ENCODE data around the gene RBM47. TPM values are rescaled to one million over a fixed set of nuclear protein-coding genes. Genes with fewer than 3 reads are reported as not detected.

RBM47 gene
- total RNA-seq, 1 donor: 2.2 TPM

DNA sequence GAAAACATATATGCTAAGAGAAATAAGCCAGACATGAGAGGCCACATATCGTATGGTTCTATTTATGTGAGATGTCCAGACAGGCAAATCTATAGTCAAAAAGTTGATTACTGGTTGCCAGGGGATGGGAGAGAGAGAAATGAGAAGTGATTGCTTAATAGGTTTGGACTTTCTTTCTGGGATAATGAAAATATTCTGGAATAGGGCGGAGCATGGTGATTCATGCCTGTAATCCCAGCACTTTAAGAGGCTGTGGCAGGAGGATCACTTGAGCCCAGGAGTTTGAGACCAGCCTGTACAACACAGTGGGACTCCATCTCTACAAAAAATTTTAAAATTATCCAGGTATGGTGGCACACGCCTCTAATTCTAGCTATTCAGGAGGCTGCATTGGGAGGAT, 22.4 kb downstream of the RBM47 start:
- H3K9me3 ChIP-seq (ENCODE audit: low read depth, low read length): no peaks in the 10 kb centered on the region
- no peak overlapping the region for H3K27ac ChIP-seq (ENCODE audit: low read depth, low read length)
- H2AFZ ChIP-seq (ENCODE audit: low read length): no peak overlapping the region
- no peak overlapping the region for H3K4me2 ChIP-seq (ENCODE audit: insufficient read depth, low read length)
- H4K20me1 ChIP-seq (ENCODE audit: insufficient read depth, low read length): no peaks in the 10 kb centered on the region
- H3K4me1 ChIP-seq (ENCODE audit: insufficient read depth, low read length): no peaks in the 10 kb centered on the region
- DNase-seq (ENCODE audit: insufficient read length, low spot score, missing footprints): no peak
- no peak overlapping the region for H3K4me3 ChIP-seq (ENCODE audit: insufficient read depth, low read length)
- no peaks in the 10 kb centered on the region for H3K79me2 ChIP-seq (ENCODE audit: insufficient read depth, low read length)
- TF ChIP-seq, protein P1, sequence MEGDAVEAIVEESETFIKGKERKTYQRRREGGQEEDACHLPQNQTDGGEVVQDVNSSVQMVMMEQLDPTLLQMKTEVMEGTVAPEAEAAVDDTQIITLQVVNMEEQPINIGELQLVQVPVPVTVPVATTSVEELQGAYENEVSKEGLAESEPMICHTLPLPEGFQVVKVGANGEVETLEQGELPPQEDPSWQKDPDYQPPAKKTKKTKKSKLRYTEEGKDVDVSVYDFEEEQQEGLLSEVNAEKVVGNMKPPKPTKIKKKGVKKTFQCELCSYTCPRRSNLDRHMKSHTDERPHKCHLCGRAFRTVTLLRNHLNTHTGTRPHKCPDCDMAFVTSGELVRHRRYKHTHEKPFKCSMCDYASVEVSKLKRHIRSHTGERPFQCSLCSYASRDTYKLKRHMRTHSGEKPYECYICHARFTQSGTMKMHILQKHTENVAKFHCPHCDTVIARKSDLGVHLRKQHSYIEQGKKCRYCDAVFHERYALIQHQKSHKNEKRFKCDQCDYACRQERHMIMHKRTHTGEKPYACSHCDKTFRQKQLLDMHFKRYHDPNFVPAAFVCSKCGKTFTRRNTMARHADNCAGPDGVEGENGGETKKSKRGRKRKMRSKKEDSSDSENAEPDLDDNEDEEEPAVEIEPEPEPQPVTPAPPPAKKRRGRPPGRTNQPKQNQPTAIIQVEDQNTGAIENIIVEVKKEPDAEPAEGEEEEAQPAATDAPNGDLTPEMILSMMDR (IDR thresholded peaks at IDR 0.05; ENCODE audit: extremely low read depth, low read depth, low read length): no peak
- H3K27me3 ChIP-seq (ENCODE audit: insufficient read depth, low read length): no peaks in the 10 kb centered on the region
- H3K36me3 ChIP-seq (ENCODE audit: insufficient read depth, low read length): no peaks in the 10 kb centered on the region

DNA sequence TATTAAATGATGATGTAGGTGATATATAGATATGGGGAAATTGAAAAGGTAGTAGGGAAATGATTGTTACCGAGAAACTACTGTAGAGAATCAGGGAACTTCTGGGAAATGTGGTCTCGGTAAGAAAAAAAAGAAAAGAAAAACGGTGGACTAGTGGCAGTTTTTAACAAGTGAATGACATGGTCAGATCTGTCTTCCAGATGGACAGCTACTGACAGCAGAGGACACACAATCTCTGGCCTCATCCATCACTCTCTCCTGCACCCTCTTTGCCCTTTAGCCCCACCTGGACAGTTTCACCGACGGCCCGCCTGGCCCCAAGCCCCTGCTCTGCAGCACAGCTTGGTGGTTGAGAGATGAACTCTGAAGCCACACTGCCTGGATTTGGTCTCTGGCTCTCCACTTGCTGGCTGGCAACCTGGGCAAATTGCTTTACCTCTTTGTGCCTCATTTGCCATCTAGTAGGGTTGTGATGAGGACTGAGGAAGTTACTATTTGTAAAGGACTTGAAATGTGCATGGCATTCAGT, 23.4 kb downstream of the RBM47 start:
- Histone ChIP-seq H3K36me3 (ENCODE audit: insufficient read depth, low read length) (no peaks in the 10 kb centered on the region), H4K20me1 (ENCODE audit: insufficient read depth, low read length) (no peaks in the 10 kb centered on the region), H3K27me3 (ENCODE audit: insufficient read depth, low read length) (no peaks in the 10 kb centered on the region), H3K9me3 (ENCODE audit: low read depth, low read length) (no peaks in the 10 kb centered on the region), H3K27ac (ENCODE audit: low read depth, low read length) (no peak overlapping the region), H3K4me3 (ENCODE audit: insufficient read depth, low read length) (no peak overlapping the region), H3K4me1 (ENCODE audit: insufficient read depth, low read length) (no peaks in the 10 kb centered on the region), H3K4me2 (ENCODE audit: insufficient read depth, low read length) (no peak overlapping the region), H3K79me2 (ENCODE audit: insufficient read depth, low read length) (no peaks in the 10 kb centered on the region), H2AFZ (ENCODE audit: low read length) (no peak overlapping the region)
- TF ChIP-seq, protein P1 (IDR thresholded peaks at IDR 0.05; ENCODE audit: extremely low read depth, low read depth, low read length): no peak
- DNase-seq (ENCODE audit: insufficient read length, low spot score, missing footprints): no peak

DNA sequence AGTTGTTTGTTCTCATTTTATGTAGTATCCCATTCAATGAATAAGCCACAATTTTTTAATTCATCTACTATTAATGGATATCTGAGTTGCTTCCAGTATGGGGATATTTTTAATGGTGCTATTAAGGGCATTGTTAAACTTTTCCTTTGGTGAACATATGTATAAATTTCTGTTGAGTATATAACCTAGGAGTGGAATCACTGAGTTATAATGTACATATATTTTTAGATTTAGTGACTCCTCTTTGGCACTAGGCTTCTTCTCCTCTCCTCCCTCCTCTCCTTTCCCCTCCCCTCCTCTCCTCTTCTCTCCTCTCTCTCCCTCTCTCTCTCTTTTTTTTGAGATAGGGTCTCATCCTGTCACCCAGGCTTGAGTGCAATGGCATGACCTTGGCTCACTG, 26.4 kb downstream of the RBM47 start:
- no peak overlapping the region for H3K4me2 ChIP-seq (ENCODE audit: insufficient read depth, low read length)
- no peak overlapping the region for H3K4me3 ChIP-seq (ENCODE audit: insufficient read depth, low read length)
- H3K79me2 ChIP-seq (ENCODE audit: insufficient read depth, low read length): no peaks in the 10 kb centered on the region
- H3K27me3 ChIP-seq (ENCODE audit: insufficient read depth, low read length): no peaks in the 10 kb centered on the region
- H3K27ac ChIP-seq (ENCODE audit: low read depth, low read length): no peak overlapping the region
- H3K9me3 ChIP-seq (ENCODE audit: low read depth, low read length): no peaks in the 10 kb centered on the region
- no peaks in the 10 kb centered on the region for H3K4me1 ChIP-seq (ENCODE audit: insufficient read depth, low read length)
- H2AFZ ChIP-seq (ENCODE audit: low read length): no peak overlapping the region
- TF ChIP-seq, protein P1 (IDR thresholded peaks at IDR 0.05; ENCODE audit: extremely low read depth, low read depth, low read length): no peak
- no peaks in the 10 kb centered on the region for H3K36me3 ChIP-seq (ENCODE audit: insufficient read depth, low read length)
- no peak for DNase-seq (ENCODE audit: insufficient read length, low spot score, missing footprints)
- no peaks in the 10 kb centered on the region for H4K20me1 ChIP-seq (ENCODE audit: insufficient read depth, low read length)

DNA sequence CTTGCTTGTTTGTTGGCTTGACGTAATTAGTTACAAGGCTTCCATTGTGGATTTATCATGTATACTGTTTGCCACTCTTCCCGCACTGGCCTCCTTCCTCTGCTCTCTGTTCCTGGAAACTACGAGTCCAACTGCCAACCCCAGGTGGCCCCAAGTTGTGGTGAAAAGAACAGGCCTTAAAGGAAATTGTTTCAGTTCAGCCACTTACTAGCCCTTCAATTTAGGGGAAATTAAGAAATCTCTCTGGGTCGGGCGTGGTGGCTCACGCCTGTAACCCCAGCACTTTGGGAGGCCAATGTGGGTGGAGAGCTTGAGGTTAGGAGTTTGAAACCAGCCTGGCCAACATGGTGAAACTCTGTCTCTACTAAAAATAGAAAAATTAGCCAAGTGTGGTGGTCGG, 28.0 kb downstream of the RBM47 start:
- no peak overlapping the region for H3K27ac ChIP-seq (ENCODE audit: low read depth, low read length)
- TF ChIP-seq, protein P1 (IDR thresholded peaks at IDR 0.05; ENCODE audit: extremely low read depth, low read depth, low read length): no peak
- H3K36me3 ChIP-seq (ENCODE audit: insufficient read depth, low read length): no peaks in the 10 kb centered on the region
- H2AFZ ChIP-seq (ENCODE audit: low read length): no peak overlapping the region
- no peaks in the 10 kb centered on the region for H3K4me1 ChIP-seq (ENCODE audit: insufficient read depth, low read length)
- H3K9me3 ChIP-seq (ENCODE audit: low read depth, low read length): no peaks in the 10 kb centered on the region
- no peaks in the 10 kb centered on the region for H3K27me3 ChIP-seq (ENCODE audit: insufficient read depth, low read length)
- H3K4me3 ChIP-seq (ENCODE audit: insufficient read depth, low read length): no peak overlapping the region
- H4K20me1 ChIP-seq (ENCODE audit: insufficient read depth, low read length): no peaks in the 10 kb centered on the region
- no peaks in the 10 kb centered on the region for H3K79me2 ChIP-seq (ENCODE audit: insufficient read depth, low read length)
- no peak overlapping the region for H3K4me2 ChIP-seq (ENCODE audit: insufficient read depth, low read length)
- no peak for DNase-seq (ENCODE audit: insufficient read length, low spot score, missing footprints)
